MM.1S (cell line): ENCODE results near the gene TBX1.

Source experiments
- CTCF ChIP-seq: fragments of 300-600 bp; sonication (generic); IDR thresholded peaks from 2 replicates; pipeline ENCODE4 v1.5.1; 2016; ENCODE audit warnings: antibody characterized with exemption, low read length, mixed read lengths
- EZH2 ChIP-seq: fragments of 300-600 bp; sonication (generic); optimal IDR thresholded peaks from 2 replicates; pipeline ENCODE3; 2017; ENCODE audit warnings: low read depth, mild to moderate bottlenecking, antibody characterized with exemption, low read length, mixed read lengths

GRCh38 chr22:19715188-19715930 lies 45.2 kb upstream of the TBX1 start:
- no peak for TF ChIP-seq EZH2
- no peak for TF ChIP-seq CTCF
